Measurements from ENCODE around the gene NFAT5.
"Not testable (repeated sequence)": the region's sequence is repeated elsewhere in the genome, so short reads cannot be mapped to it uniquely, and the experiment has no call there.

- TF ChIP-seq CTCF (IDR thresholded peaks at IDR 0.05; ENCODE audit: low read depth, low read length); EZH2phosphoT487 (IDR thresholded peaks at IDR 0.05; ENCODE audit: low read depth): not testable (repeated sequence)
Observed at GRCh38 chr16:69731280-69731679, 165.5 kb downstream of the NFAT5 start.
